Panc1 (cell line): ENCODE data around the gene BAHCC1.

Experiments used
- CTCF ChIP-seq: fragments of 450-650 bp; IDR thresholded peaks from 2 replicates; pipeline ENCODE4 v1.5.1; 2017; ENCODE audit warnings: mild to moderate bottlenecking
- POLR2AphosphoS5 ChIP-seq: IDR thresholded peaks from 2 replicates; pipeline ENCODE4 v1.6.1; 2012; ENCODE audit warnings: mild to moderate bottlenecking, low read depth, low read length, moderate library complexity
- SIN3A ChIP-seq: IDR thresholded peaks from 2 replicates; pipeline ENCODE4 v1.6.1; 2012; ENCODE audit warnings: low read depth, mild to moderate bottlenecking, low read length, moderate library complexity, borderline replicate concordance; ENCODE audit not compliant: insufficient read depth
- TF ChIP-seq, protein P1 (sequence below), 2 experiments: IDR thresholded peaks; 2 replicates each; pipeline ENCODE4 v1.6.1; 2011 to 2012; ENCODE audit warnings: low read depth in 2 of 2, control low read depth in 1 of 2, low read length in 1 of 2, mild to moderate bottlenecking in 1 of 2, moderate library complexity in 1 of 2; ENCODE audit not compliant: insufficient read depth in 1 of 2

DNA sequence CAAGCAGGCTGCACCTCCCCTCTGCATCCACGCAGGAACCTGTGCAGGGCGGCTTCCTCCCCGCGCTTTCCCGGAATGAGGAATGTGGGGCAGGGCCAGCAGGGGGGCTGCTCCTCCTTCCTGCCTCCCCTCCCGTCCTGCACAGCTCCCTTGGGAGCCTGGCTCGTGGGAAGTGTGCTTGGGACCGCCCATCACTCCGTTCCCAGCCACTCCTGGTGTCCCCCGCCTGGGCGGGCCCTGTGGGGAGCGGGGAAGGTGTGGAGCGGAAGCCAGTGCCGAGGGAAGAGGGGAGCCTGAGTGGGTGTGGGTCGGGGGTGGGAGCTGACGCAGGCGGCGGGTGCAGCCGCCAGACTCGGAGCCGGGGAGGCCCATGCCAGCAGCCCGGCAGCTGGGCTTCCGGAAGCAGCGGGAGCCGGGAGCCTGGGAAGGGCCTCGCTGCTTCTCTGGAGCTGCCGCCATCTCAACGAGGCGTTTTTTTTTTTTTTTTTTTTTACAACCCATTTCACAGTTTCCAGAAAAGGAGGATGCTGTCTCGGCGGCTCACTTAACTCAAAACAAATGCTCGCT is 24.1 kb downstream of the BAHCC1 start:
- TF ChIP-seq CTCF, result no peak
- peak; percentile 43; the same call in 1 of the 2 replicates for TF ChIP-seq POLR2AphosphoS5
- TF ChIP-seq SIN3A, result no peak; the same call in 1 of the 2 replicates
- TF ChIP-seq, protein P1, sequence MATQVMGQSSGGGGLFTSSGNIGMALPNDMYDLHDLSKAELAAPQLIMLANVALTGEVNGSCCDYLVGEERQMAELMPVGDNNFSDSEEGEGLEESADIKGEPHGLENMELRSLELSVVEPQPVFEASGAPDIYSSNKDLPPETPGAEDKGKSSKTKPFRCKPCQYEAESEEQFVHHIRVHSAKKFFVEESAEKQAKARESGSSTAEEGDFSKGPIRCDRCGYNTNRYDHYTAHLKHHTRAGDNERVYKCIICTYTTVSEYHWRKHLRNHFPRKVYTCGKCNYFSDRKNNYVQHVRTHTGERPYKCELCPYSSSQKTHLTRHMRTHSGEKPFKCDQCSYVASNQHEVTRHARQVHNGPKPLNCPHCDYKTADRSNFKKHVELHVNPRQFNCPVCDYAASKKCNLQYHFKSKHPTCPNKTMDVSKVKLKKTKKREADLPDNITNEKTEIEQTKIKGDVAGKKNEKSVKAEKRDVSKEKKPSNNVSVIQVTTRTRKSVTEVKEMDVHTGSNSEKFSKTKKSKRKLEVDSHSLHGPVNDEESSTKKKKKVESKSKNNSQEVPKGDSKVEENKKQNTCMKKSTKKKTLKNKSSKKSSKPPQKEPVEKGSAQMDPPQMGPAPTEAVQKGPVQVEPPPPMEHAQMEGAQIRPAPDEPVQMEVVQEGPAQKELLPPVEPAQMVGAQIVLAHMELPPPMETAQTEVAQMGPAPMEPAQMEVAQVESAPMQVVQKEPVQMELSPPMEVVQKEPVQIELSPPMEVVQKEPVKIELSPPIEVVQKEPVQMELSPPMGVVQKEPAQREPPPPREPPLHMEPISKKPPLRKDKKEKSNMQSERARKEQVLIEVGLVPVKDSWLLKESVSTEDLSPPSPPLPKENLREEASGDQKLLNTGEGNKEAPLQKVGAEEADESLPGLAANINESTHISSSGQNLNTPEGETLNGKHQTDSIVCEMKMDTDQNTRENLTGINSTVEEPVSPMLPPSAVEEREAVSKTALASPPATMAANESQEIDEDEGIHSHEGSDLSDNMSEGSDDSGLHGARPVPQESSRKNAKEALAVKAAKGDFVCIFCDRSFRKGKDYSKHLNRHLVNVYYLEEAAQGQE (IDR thresholded peaks at IDR 0.05; ENCODE audit: insufficient read depth in 1 of 2, low read depth in 2 of 2, low read length in 1 of 2), result no peak
